HG02973 (cell line): ENCODE measurements around the gene MAGEB1.

Source experiments
- ATAC-seq: cut with Tn5 transposase; IDR thresholded peaks from one replicate; pipeline ENCODE4 v1.9.1; 2021; ENCODE audit warnings: moderate library complexity; ENCODE audit not compliant: unreplicated experiment

MAGEB1 gene, protein sequence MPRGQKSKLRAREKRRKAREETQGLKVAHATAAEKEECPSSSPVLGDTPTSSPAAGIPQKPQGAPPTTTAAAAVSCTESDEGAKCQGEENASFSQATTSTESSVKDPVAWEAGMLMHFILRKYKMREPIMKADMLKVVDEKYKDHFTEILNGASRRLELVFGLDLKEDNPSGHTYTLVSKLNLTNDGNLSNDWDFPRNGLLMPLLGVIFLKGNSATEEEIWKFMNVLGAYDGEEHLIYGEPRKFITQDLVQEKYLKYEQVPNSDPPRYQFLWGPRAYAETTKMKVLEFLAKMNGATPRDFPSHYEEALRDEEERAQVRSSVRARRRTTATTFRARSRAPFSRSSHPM

GRCh38 chrX:30246769-30247489 is at the start of gene MAGEB1:
TSS of gene MAGEB1 (plus strand) at chrX:30247146. CDS start at chrX:30250494, 3,348 bp downstream.
- ATAC-seq = no peak

- no peak for ATAC-seq
These were observed 34.8 kb upstream of the MAGEB1 start for GRCh38 chrX:30212172-30212571.

DNA sequence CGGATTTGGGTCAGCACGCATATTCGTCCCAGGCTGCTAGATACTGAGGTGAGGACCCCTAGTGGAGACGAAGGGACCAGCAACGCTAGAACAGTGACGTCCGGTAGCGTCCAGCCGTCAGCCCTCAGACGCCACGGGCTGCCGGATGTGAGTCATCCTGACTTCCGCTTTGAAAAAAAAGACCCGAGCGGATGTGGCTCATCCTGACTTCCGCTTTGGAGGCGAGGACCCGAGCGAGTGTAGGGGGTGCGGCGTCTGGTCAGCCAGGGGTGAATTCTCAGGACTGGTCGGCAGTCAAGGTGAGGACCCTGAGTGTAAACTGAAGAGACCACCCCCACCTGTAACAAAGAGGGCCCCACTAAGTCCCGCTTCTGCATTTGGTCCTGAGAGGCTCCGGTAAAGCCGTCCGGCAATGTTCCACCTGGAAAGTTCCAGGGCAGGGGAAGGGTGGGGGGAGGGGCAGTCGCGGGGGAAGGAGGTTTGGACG is 31.5 kb upstream of the MAGEB1 start, which contains the start of gene MAGEB2:
TSS of gene MAGEB2 (plus strand) at position 207 of the 487 bp plus-strand sequence. CDS start 3,018 bp downstream, outside the sequence.
- ATAC-seq = no peak

GRCh38 chrX:30217465-30217864 is 29.5 kb upstream of the MAGEB1 start:
- ATAC-seq = no peak

GRCh38 chrX:30219372-30219771 is 27.6 kb upstream of the MAGEB1 start:
- ATAC-seq = no peak

DNA sequence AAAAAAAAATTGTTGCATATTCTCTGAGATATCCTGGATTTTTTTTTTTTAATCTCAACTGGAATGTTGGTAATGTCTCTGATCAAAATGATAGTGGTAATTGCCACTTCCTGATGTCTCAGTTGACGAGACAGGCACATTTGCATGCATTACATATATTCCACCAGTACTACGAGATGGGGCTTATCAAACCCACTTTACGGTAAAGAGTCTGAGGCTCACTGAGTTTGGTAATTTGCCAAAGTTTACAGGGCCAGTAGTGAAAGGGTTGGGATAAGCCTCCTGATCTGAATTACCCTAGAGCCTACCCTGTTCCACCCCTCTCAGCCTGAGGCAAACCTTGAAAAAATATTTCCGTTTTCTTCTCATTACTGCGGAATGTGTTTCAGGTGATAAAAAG is 26.3 kb upstream of the MAGEB1 start:
- ATAC-seq = no peak

- no peak for ATAC-seq
These were observed 22.4 kb upstream of the MAGEB1 start for GRCh38 chrX:30224536-30224935.

- no peak for ATAC-seq
These were observed 18.4 kb upstream of the MAGEB1 start for GRCh38 chrX:30228526-30228925.

- no peak for ATAC-seq
These were observed 16.6 kb upstream of the MAGEB1 start, which contains the start of gene MAGEB3 for GRCh38 chrX:30230395-30230794. TSS of gene MAGEB3 (plus strand) at chrX:30230657. CDS start at chrX:30235925, 5,268 bp downstream.

GRCh38 chrX:30241724-30242415 is 5.1 kb upstream of the MAGEB1 start, which contains the start of gene MAGEB4:
TSS of gene MAGEB4 (plus strand) at chrX:30242000. CDS start at chrX:30242136, 136 bp downstream.
- ATAC-seq = no peak

DNA sequence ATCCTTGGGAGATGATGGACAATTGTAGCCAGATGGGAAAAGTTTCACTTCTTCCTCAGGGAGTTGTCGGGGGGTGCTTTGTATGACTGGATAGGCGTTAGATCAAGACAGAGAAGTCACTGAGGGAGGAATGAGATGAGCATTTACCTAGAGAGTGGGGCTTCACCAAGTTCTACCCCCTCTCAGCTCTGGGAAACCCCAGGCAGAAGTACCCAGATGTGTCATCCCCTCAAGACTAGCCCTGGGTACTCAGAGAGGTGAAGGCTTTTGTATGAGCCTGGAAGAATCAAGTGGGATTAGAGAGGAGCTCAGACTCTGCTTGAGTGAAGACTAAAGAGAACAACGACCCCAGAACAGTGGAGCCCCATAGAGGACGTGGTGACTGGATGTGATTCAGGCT is 1.9 kb downstream of the MAGEB1 start:
- ATAC-seq = no peak

DNA sequence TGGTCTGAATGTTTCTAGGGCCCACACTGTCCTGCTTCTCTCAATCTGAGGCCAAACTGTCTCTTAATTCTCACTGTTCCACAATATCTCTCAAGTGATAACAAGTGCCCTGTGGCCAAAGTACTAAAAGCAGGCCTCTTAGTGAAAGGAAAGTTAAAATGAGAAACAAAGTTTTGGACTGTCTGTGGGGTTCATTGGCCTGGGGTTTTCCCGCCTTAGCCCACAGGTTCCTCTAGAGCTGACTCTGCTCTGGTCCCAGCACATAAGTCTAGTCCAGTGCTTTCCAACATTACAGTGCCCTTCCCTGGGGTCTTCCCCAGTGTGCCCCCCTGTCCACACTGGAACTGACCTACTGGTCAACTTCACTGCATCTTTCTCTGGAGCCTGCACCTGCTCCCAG is 6.3 kb downstream of the MAGEB1 start:
- peak; percentile 56 for ATAC-seq

DNA sequence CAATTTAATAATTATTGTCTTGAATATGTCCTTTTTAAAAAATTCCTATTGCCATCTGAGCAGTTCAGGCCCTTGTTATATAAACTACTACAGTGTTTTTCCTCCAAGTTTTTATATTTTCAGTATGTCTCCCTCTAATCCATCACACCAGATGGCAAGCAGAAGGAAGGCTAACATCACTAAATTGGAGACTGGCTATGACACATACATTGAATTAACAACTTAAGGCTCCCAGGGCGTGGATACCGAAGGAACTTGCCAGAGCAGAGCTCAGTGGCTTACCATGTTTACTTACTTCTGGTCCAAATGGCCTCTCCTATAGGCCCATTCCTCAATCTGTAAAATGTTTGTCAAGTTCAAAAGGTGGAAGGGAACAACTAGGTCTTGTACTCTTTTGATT is 13.0 kb downstream of the MAGEB1 start:
- ATAC-seq = no peak

GRCh38 chrX:30261012-30261411 is 14.1 kb downstream of the MAGEB1 start:
- no peak for ATAC-seq

- no peak for ATAC-seq
These were observed 15.8 kb downstream of the MAGEB1 start for GRCh38 chrX:30262763-30263162.

DNA sequence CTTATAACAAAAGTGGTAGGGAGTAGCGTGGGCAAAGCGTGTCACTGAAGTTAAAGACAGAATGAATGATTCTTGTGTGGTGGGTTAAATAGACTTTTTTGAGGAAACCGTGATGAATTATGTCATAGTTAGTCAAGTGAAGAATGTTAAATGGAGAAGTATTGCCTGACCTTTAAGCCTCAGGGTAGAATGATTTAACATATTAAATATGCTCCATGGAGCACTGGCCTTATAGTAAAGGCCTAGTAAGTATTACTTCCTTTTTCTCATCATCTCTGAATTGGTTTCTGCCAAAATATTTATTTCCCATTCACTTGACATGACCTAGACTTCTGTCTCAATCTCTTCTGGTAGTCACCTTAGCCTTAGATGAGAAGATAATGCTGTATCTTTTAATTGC is 23.7 kb downstream of the MAGEB1 start:
- no peak for ATAC-seq

DNA sequence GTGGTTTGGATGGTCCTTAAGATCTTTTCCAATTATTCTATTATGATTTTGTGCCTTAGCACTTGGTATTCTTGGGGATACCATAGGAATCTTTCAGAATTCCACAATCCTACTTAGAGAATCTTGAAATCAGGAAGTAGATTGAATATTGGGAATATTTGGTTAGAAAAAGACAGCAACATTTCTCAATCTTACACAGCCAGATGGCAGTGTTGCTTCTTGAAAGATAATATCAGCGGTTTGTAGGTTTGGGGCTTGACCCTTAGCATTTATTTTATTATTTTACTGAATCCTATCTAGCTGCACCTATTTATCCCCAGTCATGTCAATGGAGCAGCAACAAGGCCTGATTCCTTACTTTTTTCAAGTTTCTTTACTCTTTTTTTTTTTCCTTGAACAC is 28.6 kb downstream of the MAGEB1 start:
- ATAC-seq = no peak

DNA sequence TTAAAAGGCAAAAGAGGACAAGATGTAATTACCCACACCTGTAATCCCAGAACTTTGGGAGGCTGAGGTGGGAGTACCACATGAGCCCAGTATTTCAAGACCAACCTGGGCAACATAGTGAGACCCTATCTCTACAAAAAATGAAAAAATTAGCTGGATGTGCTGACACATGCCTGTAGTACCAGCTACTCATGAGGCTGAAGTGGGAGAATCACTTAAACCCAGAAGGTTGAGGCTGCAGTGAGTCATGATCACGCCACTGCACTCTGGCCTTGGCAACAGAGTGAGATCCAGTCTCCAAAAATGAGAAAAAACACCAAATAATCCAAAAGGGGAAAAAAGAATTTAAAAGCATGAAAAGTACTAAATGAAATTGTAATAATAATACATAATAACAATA is 31.4 kb downstream of the MAGEB1 start:
- no peak for ATAC-seq

DNA sequence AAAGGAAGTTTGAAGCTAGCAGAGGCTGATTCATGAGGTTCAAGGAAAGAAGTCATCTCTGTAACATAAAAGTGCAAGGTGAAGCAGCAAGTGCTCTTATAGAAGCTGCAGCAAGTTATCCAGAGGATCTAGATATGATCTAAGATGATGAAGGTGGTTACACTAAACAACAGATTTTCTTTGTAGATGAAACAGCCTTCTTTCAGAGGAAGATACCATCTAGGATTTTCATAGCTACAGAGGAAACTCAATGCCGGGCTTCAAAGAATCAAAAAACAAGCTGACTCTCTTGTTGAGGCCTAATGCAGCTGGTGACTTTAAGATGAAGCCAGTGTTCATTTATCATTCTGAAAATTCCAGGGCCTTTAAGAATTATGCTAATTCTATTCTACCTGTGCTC is 33.5 kb downstream of the MAGEB1 start:
- no peak for ATAC-seq

GRCh38 chrX:30282527-30282926 is 35.6 kb downstream of the MAGEB1 start:
- ATAC-seq = no peak

DNA sequence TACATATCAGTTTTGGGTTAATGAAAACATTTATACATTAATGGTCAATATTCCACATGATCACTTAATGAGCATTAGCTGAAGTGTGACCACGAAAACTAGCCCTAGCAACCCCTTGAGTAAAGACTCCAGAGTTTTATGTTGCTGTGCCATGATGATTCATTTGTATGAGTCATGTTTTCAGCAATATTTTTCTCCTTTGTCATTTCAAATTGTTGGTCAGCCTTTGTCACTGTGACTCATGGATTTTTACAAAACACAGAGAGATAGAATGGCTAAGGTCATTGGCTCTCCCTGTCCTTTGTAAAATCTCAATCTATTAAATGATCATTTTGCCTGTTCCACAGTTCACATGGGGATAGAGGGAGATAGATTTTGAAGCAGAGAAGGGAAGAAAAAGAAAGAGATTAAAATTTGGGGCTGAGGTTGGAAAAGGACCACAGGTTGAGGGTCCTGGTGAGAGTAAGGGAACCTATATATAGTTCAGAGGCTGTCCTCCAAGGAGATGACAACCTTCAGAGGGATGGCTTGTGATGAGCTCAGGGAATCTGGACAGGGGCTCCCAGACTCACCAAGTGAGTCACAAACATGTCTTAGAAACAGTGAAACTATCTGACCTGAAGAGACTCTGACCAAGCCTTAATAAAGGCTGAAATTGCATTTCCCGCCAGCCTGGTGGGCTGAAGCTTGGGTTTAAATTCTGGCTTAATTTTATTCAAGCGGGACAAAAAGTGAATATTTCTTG is 36.7 kb downstream of the MAGEB1 start:
- ATAC-seq = no peak
